GM12891 (cell line): ENCODE results near the gene IQCB1.

ENCODE experiments used
- POLR2A ChIP-seq: IDR thresholded peaks from 2 replicates; pipeline ENCODE4 v1.6.1; 2011; ENCODE audit warnings: low read depth, low read length, control low read depth
- POLR2AphosphoS5 ChIP-seq: IDR thresholded peaks from 2 replicates; pipeline ENCODE4 v1.6.1; 2011; ENCODE audit warnings: low read depth, low read length, control low read depth
- POU2F2 ChIP-seq: IDR thresholded peaks from 2 replicates; pipeline ENCODE4 v1.6.1; 2011; ENCODE audit warnings: low read depth, mild to moderate bottlenecking, control low read depth, low read length, moderate library complexity
- SPI1 ChIP-seq: IDR thresholded peaks from 2 replicates; pipeline ENCODE4 v1.6.1; 2011; ENCODE audit warnings: low read depth, low read length, control low read depth
- TAF1 ChIP-seq: IDR thresholded peaks from 2 replicates; pipeline ENCODE4 v1.6.1; 2011; ENCODE audit warnings: low read depth, low read length, control low read depth

DNA sequence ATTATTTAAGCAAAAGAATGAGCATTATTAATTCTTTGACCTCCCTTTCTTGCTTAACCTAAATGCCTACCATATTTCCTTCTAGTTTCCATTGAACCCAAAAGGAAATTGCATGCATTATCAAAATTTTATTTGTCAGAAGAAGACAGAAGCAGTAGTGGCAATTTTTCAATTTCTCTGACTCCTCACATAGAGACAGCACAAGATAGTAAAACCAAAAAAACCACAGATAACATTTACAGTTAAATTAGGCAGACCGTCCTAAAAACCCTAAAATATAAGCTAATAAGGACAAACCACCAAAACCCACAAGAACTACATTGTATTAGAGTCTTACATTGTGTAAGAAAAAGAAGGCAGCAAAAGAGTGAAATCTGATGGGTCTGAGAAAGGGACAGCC lies 112.4 kb downstream of the IQCB1 start:
- no peak for TF ChIP-seq POLR2A
- TF ChIP-seq SPI1 = no peak
- no peak for TF ChIP-seq TAF1
- no peak for TF ChIP-seq POLR2AphosphoS5
- no peak for TF ChIP-seq POU2F2
